ENCODE data around the gene P2RX7.

P2RX7 gene

DNA sequence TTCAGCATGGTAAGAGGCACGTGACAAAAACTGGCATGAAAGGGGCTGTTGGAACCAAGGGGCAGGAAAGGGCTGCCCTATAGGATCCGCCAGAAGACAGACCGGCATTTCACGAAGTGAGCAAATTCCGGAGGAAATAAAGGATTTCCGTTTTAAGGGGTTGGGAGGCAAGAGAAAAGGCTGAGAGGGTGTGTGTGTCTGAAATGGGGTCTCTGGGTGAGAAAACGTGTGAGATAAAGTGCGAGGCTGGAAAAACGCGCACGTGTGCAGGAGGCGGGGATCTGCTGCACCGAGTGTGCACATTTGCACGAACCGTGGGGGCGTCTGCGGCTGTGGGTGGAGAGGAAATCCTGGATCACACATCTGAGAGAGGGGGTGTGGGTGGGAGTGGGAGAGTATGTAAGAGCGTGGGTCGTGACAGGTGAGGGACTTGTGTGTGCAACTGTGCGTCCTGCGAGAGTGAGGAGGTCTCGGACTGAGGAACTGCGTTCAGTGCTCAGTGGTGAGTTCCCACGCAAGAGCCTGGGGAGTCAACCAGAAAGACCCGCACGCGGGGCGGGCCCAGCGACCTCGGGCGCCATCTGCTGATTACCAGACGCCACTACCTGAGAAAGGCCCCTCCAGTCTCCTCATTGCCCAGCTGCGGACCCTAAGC lies 37.0 kb upstream of the P2RX7 start:
- ATAC-seq (ENCODE audit: low read depth) (peak; percentile 88), DNase-seq (ENCODE audit: low spot score) (no peak)
- peaks cover 2% of the 10 kb centered on the region for H3K9me3 ChIP-seq (ENCODE audit: severe bottlenecking)
- no peaks in the 10 kb centered on the region for H3K36me3 ChIP-seq (ENCODE audit: low read depth)
- peak overlapping the region; percentile 6 for H3K4me3 ChIP-seq (ENCODE audit: severe bottlenecking)
- no peak overlapping the region for H3K27ac ChIP-seq (ENCODE audit: poor library complexity, severe bottlenecking)
- peaks cover 5% of the 10 kb centered on the region for H3K27me3 ChIP-seq (ENCODE audit: insufficient read depth, poor library complexity, severe bottlenecking)
- TF ChIP-seq, protein P1, sequence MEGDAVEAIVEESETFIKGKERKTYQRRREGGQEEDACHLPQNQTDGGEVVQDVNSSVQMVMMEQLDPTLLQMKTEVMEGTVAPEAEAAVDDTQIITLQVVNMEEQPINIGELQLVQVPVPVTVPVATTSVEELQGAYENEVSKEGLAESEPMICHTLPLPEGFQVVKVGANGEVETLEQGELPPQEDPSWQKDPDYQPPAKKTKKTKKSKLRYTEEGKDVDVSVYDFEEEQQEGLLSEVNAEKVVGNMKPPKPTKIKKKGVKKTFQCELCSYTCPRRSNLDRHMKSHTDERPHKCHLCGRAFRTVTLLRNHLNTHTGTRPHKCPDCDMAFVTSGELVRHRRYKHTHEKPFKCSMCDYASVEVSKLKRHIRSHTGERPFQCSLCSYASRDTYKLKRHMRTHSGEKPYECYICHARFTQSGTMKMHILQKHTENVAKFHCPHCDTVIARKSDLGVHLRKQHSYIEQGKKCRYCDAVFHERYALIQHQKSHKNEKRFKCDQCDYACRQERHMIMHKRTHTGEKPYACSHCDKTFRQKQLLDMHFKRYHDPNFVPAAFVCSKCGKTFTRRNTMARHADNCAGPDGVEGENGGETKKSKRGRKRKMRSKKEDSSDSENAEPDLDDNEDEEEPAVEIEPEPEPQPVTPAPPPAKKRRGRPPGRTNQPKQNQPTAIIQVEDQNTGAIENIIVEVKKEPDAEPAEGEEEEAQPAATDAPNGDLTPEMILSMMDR (IDR thresholded peaks at IDR 0.05; ENCODE audit: poor library complexity, severe bottlenecking), result peak; percentile 85
- no peaks in the 10 kb centered on the region for H3K4me1 ChIP-seq (ENCODE audit: insufficient read depth, poor library complexity, severe bottlenecking)

DNA sequence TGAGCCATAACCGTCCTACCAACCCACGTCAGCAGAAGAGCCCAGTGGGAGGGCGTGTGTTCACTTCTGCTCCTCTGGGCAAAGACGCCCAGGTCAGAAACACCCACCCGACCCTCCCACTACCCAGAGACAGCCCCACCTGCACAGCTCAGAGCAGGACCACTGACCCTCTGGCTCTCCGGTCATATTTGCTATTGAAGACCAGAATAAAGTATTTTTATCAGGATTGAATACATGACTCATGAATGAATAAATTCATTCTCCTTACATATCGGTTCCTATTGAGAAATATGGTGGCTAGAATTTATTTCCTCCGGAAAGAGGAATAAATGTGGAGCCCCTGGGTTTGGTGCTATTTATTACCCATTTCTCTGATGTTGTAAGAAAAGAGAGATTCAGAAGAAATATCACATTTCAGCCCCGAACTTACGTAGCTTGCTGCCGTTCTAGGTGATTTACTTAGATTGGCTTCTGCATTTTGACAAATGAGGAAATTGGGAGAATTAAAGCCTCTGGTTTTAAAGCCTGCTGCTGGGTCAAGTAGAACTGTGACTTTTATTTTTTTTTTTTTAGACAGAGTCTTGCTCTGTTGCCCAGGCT lies 36.4 kb upstream of the P2RX7 start:
- Histone ChIP-seq H3K9me3 (ENCODE audit: severe bottlenecking) (peaks cover 2% of the 10 kb centered on the region), H3K4me1 (ENCODE audit: insufficient read depth, poor library complexity, severe bottlenecking) (no peaks in the 10 kb centered on the region), H3K36me3 (ENCODE audit: low read depth) (no peaks in the 10 kb centered on the region), H3K4me3 (ENCODE audit: severe bottlenecking) (no peak overlapping the region), H3K27me3 (ENCODE audit: insufficient read depth, poor library complexity, severe bottlenecking) (peaks cover 5% of the 10 kb centered on the region), H3K27ac (ENCODE audit: poor library complexity, severe bottlenecking) (no peak overlapping the region)
- ATAC-seq (ENCODE audit: low read depth) (peak; percentile 31; the same call in 1 of the 3 replicates), DNase-seq (ENCODE audit: low spot score) (no peak)
- TF ChIP-seq, protein P1 (IDR thresholded peaks at IDR 0.05; ENCODE audit: poor library complexity, severe bottlenecking), result peak; percentile 54

DNA sequence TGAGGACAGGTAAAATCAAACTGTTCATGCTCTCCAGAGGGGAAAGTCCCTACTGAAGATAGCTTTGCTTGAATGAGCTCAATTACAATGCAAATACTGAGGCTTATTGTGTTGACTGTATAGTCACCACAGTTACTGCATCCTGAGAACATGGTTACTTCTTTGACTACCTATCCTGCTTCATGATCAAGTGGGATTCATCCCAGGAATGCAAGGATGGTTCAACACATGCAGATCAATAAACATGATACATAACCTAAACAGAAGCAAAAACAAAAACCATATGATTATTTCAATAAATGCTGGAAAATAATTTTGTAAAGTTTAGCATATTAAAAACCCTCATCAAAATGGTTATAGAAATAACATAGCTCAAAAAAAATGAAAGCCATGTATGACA lies 32.9 kb upstream of the P2RX7 start:
- DNase-seq (ENCODE audit: low spot score) (no peak), ATAC-seq (ENCODE audit: low read depth) (no peak)
- TF ChIP-seq, protein P1 (IDR thresholded peaks at IDR 0.05; ENCODE audit: poor library complexity, severe bottlenecking), result no peak
- Histone ChIP-seq H3K27me3 (ENCODE audit: insufficient read depth, poor library complexity, severe bottlenecking) (peaks cover 5% of the 10 kb centered on the region), H3K4me3 (ENCODE audit: severe bottlenecking) (no peak overlapping the region), H3K36me3 (ENCODE audit: low read depth) (no peaks in the 10 kb centered on the region), H3K4me1 (ENCODE audit: insufficient read depth, poor library complexity, severe bottlenecking) (no peaks in the 10 kb centered on the region), H3K27ac (ENCODE audit: poor library complexity, severe bottlenecking) (no peak overlapping the region), H3K9me3 (ENCODE audit: severe bottlenecking) (peaks cover 2% of the 10 kb centered on the region)

DNA sequence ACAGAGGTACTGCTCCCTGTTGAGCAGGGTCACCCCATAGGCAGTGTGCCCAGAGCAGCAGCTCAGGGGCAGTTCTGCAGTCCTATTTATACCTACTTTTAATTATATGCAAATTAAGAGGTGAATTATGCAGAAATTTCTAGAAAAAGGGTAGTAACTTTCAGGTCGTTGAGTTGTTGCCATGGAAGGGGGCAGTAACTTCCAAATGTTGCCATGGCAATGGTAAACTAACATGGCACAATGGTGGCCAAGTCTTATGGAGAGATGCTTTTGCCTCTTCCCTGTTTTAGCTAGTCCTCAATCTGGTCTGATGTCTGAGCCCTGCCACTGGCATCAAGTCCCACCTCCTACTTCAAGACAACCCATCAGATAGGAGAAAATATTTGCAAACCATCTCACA lies 30.4 kb upstream of the P2RX7 start:
- Histone ChIP-seq H3K27me3 (ENCODE audit: insufficient read depth, poor library complexity, severe bottlenecking) (no peaks in the 10 kb centered on the region), H3K4me1 (ENCODE audit: insufficient read depth, poor library complexity, severe bottlenecking) (no peaks in the 10 kb centered on the region), H3K36me3 (ENCODE audit: low read depth) (no peaks in the 10 kb centered on the region), H3K4me3 (ENCODE audit: severe bottlenecking) (no peak overlapping the region), H3K27ac (ENCODE audit: poor library complexity, severe bottlenecking) (no peak overlapping the region), H3K9me3 (ENCODE audit: severe bottlenecking) (peaks cover 2% of the 10 kb centered on the region)
- no peak for DNase-seq (ENCODE audit: low spot score)
- ATAC-seq (ENCODE audit: low read depth), result no peak
- TF ChIP-seq, protein P1 (IDR thresholded peaks at IDR 0.05; ENCODE audit: poor library complexity, severe bottlenecking), result no peak

DNA sequence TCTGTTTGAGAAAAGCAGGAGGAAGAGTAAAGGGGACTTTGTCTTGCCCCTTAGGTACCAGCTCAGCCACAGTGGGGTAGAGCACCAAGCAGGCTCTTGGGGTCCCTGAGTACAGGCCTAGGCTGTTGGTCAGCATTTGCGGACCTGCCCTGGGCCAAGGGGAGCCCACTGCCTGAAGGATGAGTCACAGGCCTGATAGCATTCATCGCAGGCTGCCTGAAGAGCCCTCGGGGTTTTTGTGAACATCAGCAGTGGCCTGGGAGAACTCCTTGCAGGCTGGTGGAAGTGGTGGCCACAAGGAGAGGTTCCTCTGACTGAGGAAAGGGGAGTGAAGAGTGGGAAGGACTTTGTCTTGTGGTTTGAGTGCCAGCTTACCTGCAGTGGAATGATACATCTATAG lies 25.0 kb upstream of the P2RX7 start:
- Histone ChIP-seq H3K27ac (ENCODE audit: poor library complexity, severe bottlenecking) (no peak overlapping the region), H3K4me1 (ENCODE audit: insufficient read depth, poor library complexity, severe bottlenecking) (no peaks in the 10 kb centered on the region), H3K4me3 (ENCODE audit: severe bottlenecking) (no peak overlapping the region), H3K27me3 (ENCODE audit: insufficient read depth, poor library complexity, severe bottlenecking) (no peaks in the 10 kb centered on the region), H3K9me3 (ENCODE audit: severe bottlenecking) (no peaks in the 10 kb centered on the region), H3K36me3 (ENCODE audit: low read depth) (no peaks in the 10 kb centered on the region)
- TF ChIP-seq, protein P1 (IDR thresholded peaks at IDR 0.05; ENCODE audit: poor library complexity, severe bottlenecking), result no peak
- DNase-seq (ENCODE audit: low spot score) (no peak), ATAC-seq (ENCODE audit: low read depth) (no peak)

Measured in RWPE2 (cell line).